ENCODE measurements around the gene CIZ1. TPM values are rescaled to one million over a fixed set of nuclear protein-coding genes. Genes with fewer than 3 reads are reported as not detected.

CIZ1 gene
- total RNA-seq, 1 donor from 2014 or later = 30.1 TPM

- no peak for DNase-seq
These were observed 23.5 kb upstream of the CIZ1 start for GRCh38 chr9:128214571-128215490.

GRCh38 chr9:128213746-128214497 lies 22.6 kb upstream of the CIZ1 start:
- peak; percentile 38 for DNase-seq

GRCh38 chr9:128211981-128212281 lies 20.6 kb upstream of the CIZ1 start:
- no peak for DNase-seq

- DNase-seq = no peak
These were observed 20.0 kb upstream of the CIZ1 start for GRCh38 chr9:128211186-128211980.

- DNase-seq = no peak
These were observed 17.7 kb upstream of the CIZ1 start for GRCh38 chr9:128208946-128209669.

- DNase-seq = no peak
These were observed 17.0 kb upstream of the CIZ1 start for GRCh38 chr9:128208386-128208785.

- DNase-seq = no peak
These were observed 15.8 kb upstream of the CIZ1 start for GRCh38 chr9:128206916-128207910.

- no peak for DNase-seq
These were observed 15.1 kb upstream of the CIZ1 start for GRCh38 chr9:128206484-128206883.

GRCh38 chr9:128205296-128205944 lies 14.0 kb upstream of the CIZ1 start:
- DNase-seq = no peak

GRCh38 chr9:128204858-128205257 lies 13.5 kb upstream of the CIZ1 start:
- no peak for DNase-seq

- DNase-seq = peak; percentile 46
These were observed 12.6 kb upstream of the CIZ1 start for GRCh38 chr9:128203707-128204551.

GRCh38 chr9:128203024-128203706 lies 11.8 kb upstream of the CIZ1 start, which contains the start of gene DNM1:
Gene DNM1, plus strand, starts transcription at chr9:128203379. Its CDS starts 92 bp downstream, at chr9:128203471.
- peak; percentile 84 for DNase-seq

GRCh38 chr9:128202648-128203023 lies 11.3 kb upstream of the CIZ1 start:
- DNase-seq = no peak

GRCh38 chr9:128201441-128202369 lies 10.3 kb upstream of the CIZ1 start:
- DNase-seq = peak; percentile 19

GRCh38 chr9:128193469-128194096 lies 2.2 kb upstream of the CIZ1 start:
- DNase-seq = no peak

GRCh38 chr9:128192601-128193371 lies 1.4 kb upstream of the CIZ1 start:
- DNase-seq = peak; percentile 92
